Measurements from ENCODE around the gene GHDC.

Gene GHDC

DNA sequence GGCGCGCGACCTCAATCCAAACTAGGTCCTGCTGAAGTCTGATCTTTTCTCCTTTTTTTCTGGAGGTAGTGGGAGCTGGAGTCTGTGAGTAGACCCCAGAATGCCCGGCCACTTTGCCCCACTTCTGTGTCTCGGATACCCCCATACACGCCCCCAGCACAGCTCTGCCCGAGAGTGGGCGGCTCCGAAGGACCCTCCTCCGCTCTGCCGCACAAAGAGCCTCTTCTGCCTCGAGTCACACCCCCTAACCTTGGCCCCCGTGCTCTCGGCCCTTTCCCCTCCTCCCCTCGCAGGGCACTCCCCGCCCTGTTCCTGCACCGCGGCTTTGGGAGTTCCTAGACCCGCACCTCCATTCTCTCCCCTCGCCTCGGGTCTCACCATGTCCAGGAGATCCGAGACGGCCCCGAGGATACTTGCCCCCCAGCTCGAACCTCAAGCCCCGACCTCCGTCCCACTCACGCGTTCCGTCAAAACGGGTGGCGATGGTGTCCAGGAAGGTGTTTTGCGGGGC lies 13.8 kb downstream of the GHDC start:
- TF ChIP-seq, protein P1, sequence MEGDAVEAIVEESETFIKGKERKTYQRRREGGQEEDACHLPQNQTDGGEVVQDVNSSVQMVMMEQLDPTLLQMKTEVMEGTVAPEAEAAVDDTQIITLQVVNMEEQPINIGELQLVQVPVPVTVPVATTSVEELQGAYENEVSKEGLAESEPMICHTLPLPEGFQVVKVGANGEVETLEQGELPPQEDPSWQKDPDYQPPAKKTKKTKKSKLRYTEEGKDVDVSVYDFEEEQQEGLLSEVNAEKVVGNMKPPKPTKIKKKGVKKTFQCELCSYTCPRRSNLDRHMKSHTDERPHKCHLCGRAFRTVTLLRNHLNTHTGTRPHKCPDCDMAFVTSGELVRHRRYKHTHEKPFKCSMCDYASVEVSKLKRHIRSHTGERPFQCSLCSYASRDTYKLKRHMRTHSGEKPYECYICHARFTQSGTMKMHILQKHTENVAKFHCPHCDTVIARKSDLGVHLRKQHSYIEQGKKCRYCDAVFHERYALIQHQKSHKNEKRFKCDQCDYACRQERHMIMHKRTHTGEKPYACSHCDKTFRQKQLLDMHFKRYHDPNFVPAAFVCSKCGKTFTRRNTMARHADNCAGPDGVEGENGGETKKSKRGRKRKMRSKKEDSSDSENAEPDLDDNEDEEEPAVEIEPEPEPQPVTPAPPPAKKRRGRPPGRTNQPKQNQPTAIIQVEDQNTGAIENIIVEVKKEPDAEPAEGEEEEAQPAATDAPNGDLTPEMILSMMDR (IDR thresholded peaks at IDR 0.05), result no peak
- no peak for TF ChIP-seq ZFX (IDR thresholded peaks at IDR 0.05; ENCODE audit: borderline replicate concordance)
- no peak overlapping the region for H3K27ac ChIP-seq

DNA sequence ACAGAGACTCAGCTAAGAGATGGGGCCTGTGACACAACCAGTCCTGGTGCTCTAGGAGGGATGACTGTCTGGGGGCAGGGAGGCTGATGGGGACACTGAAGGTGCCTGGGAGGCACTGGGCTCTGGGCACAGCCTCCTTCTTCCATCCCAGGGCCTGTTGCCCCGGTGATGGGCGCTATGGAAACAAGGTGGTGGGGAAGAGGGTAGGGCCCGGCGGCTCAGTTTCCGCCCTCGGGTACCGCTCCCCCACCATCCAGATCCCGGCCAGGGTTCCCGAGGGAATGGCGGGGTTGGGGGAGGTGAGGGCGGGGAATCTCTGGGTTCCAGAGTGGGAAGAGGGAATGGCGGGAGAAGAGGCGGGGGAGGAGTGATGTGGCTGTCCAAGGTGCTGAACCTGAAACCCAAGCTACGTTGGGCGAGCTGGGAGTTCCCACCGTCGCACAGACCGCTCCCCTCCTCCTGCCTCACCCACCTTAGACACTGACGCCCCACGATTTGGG lies 14.3 kb downstream of the GHDC start:
- no peak for TF ChIP-seq ZFX (IDR thresholded peaks at IDR 0.05; ENCODE audit: borderline replicate concordance)
- TF ChIP-seq, protein P1 (IDR thresholded peaks at IDR 0.05), result no peak
- no peak overlapping the region for H3K27ac ChIP-seq

DNA sequence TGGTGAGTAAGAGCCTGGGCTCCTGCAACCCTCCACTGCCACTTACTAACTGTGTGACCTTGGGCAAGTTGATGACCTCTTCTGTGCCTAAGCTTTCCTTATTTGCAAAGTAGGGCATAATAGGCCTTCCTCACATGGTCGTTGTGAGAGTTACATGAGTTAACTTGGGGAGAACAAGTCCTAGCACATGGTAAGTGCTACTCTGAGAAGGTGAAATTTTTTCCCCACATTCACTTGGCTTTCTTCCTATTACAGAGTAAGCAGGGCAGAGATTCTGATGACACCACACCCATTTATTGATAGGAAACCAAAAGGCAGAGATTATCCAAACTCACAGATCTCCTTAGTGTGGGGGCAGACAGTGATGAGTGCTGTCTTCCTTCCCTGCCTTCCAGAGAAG lies 15.0 kb downstream of the GHDC start:
- no peak overlapping the region for H3K27ac ChIP-seq
- TF ChIP-seq ZFX (IDR thresholded peaks at IDR 0.05; ENCODE audit: borderline replicate concordance), result no peak
- TF ChIP-seq, protein P1 (IDR thresholded peaks at IDR 0.05), result no peak

DNA sequence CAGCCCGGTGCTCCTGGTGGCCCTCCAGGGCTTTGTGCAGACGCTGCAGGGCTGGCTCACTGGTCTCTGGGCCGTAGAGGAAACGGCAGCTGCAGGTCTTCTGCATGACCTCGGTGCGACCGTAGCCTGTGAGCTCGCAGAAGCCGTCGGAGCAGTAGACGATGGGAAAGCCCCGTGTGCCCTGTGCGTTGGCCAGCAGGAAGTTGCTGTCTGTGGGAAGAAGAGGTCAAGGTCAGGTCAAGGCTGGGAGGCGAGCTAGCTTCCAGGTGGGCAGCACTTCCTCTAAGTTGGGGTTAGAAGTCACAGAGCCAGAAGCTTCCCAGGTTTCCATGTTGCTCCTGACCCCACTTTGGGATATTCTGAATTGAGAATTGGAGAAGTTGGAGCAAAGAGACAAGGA lies 15.5 kb downstream of the GHDC start:
- no peak overlapping the region for H3K27ac ChIP-seq
- TF ChIP-seq ZFX (IDR thresholded peaks at IDR 0.05; ENCODE audit: borderline replicate concordance), result no peak
- TF ChIP-seq, protein P1 (IDR thresholded peaks at IDR 0.05), result no peak

DNA sequence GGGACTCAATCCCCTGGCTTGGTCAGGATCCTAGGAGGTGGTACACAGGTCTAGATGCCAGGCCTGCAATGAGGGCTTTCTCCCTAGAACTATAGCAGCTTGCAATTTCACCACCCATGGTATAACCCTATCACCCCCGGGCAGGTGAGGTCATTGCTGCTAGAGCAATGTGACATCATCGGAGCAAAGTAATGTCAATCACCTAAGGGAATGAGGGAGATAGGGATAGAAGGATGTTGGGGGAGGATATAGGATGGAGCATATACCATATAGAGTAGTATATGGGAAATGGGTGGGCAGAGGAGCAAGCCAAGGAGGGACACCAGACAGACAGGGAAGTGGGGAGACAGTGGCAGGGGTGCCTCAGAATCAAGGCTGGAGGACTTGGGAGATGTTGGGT lies 16.6 kb downstream of the GHDC start:
- no peak overlapping the region for H3K27ac ChIP-seq
- TF ChIP-seq, protein P1 (IDR thresholded peaks at IDR 0.05), result no peak
- TF ChIP-seq ZFX (IDR thresholded peaks at IDR 0.05; ENCODE audit: borderline replicate concordance), result no peak

DNA sequence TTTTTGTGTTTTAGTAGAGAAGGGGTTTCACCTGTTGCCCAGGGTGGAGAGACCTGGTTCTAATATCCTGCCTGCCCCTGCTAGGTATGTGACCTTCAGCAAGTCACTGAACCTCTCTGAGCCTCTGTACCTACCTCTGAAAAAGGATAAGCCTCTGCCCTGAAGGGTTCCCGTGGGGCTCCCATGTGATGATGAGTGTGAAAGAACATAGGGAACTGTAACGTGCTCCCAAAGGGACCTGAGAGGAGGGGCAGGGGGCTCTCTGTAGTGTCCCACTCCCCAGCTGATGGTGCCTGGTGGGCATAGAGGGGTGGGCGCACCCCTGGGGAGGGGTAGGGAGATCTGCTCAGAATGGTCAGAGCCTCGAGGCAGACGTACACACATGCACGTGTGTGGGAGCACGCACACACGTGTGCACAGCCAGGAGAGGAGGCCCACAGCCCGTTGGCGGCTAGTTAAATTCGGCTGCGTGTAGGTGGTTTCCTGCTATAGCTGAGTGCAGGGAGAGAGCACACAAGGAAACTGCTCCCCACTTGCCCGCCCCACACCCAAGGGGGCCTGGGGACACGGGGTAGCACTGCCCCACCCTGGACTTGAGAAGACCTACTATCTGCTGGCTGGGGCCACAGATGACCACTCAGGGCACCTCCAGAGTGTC lies 20.0 kb downstream of the GHDC start:
- no peak overlapping the region for H3K27ac ChIP-seq
- TF ChIP-seq, protein P1 (IDR thresholded peaks at IDR 0.05), result no peak
- TF ChIP-seq ZFX (IDR thresholded peaks at IDR 0.05; ENCODE audit: borderline replicate concordance), result no peak

DNA sequence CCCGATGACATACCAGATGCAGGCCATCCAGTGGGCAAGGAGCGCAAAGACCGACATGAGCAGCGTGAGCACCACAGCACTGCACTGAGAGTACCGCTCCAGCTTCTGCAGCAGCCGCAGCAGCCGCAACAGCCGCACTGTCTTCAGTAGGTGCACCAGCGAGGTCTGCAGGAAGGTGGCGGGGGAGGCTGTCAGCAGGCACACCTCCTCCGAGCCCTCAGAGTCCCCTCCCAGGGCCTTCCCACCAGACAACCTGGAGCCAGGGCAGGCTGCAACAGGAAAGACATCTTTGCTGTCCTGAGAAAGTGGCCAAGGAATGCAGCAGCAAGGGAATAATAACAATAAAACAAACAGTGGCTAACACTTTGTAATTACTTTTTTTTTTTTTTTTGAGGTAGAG lies 22.5 kb downstream of the GHDC start:
- TF ChIP-seq ZFX (IDR thresholded peaks at IDR 0.05; ENCODE audit: borderline replicate concordance), result no peak
- TF ChIP-seq, protein P1 (IDR thresholded peaks at IDR 0.05), result no peak
- no peak overlapping the region for H3K27ac ChIP-seq

Data from 22Rv1 (cell line).